HepG2 (cell line): Measurements from ENCODE around the gene PSMB10. TPM values are rescaled to one million over a fixed set of nuclear protein-coding genes. Genes with fewer than 3 reads are reported as not detected.

ENCODE experiments used
- ATF7-NPFF ChIP-seq: sonication (generic); formaldehyde crosslinking; IDR thresholded peaks from 2 replicates; pipeline ENCODE4 v1.8.1; 2023; ENCODE audit warnings: mild to moderate bottlenecking, low read depth, missing genetic modification reagents, moderate library complexity
- E2F1 ChIP-seq: sonication (generic); formaldehyde crosslinking; IDR thresholded peaks from 2 replicates; pipeline ENCODE4 v1.5.0; 2020; ENCODE audit warnings: missing genetic modification reagents
- RFXAP ChIP-seq: sonication (generic); formaldehyde crosslinking; IDR thresholded peaks from 2 replicates; pipeline ENCODE4 v1.4.0; 2020; ENCODE audit warnings: missing genetic modification reagents, borderline replicate concordance
- SETDB1 ChIP-seq: sonication (generic); formaldehyde crosslinking; IDR thresholded peaks from 2 replicates; pipeline ENCODE4 v1.5.1; 2020; ENCODE audit warnings: missing genetic modification reagents, mild to moderate bottlenecking, borderline replicate concordance
- SNAPC4 ChIP-seq: sonication (generic); formaldehyde crosslinking; IDR thresholded peaks from 2 replicates; pipeline ENCODE4 v1.4.0; 2020; ENCODE audit warnings: mild to moderate bottlenecking, missing genetic modification reagents
- STAT5B ChIP-seq: sonication (generic); formaldehyde crosslinking; IDR thresholded peaks from 2 replicates; pipeline ENCODE4 v1.4.0; 2020; ENCODE audit warnings: missing genetic modification reagents
- TEF ChIP-seq: sonication (generic); formaldehyde crosslinking; IDR thresholded peaks from 2 replicates; pipeline ENCODE4 v1.5.0; 2020; ENCODE audit warnings: missing genetic modification reagents
- ZBTB34 ChIP-seq: sonication (generic); formaldehyde crosslinking; IDR thresholded peaks from 2 replicates; pipeline ENCODE4 v1.8.0; 2022; ENCODE audit warnings: mild to moderate bottlenecking, missing genetic modification reagents
- ZBTB46 ChIP-seq: sonication (generic); formaldehyde crosslinking; IDR thresholded peaks from 2 replicates; pipeline ENCODE4 v1.4.0; 2020; ENCODE audit warnings: mild to moderate bottlenecking, missing genetic modification reagents, borderline replicate concordance
- ZBTB7A ChIP-seq: sonication (generic); formaldehyde crosslinking; IDR thresholded peaks from 2 replicates; pipeline ENCODE4 v1.8.0; 2022; ENCODE audit warnings: mild to moderate bottlenecking, missing genetic modification reagents
- ZNF136 ChIP-seq: sonication (generic); formaldehyde crosslinking; IDR thresholded peaks from 2 replicates; pipeline ENCODE4 v1.8.1; 2022; ENCODE audit warnings: low read depth, mild to moderate bottlenecking, moderate library complexity, missing genetic modification reagents
- ZNF251 ChIP-seq: sonication (generic); formaldehyde crosslinking; IDR thresholded peaks from 2 replicates; pipeline ENCODE4 v1.9.0; 2021; ENCODE audit warnings: mild to moderate bottlenecking, missing genetic modification reagents
- ZNF253 ChIP-seq: sonication (generic); formaldehyde crosslinking; IDR thresholded peaks from 2 replicates; pipeline ENCODE4 v1.8.0; 2022; ENCODE audit warnings: mild to moderate bottlenecking, missing genetic modification reagents, borderline replicate concordance
- ZNF460 ChIP-seq: sonication (generic); formaldehyde crosslinking; IDR thresholded peaks from 2 replicates; pipeline ENCODE4 v1.5.1; 2020; ENCODE audit warnings: missing genetic modification reagents, mild to moderate bottlenecking, borderline replicate concordance
- ZNF678 ChIP-seq: sonication (generic); formaldehyde crosslinking; IDR thresholded peaks from 2 replicates; pipeline ENCODE4 v1.4.0; 2020; ENCODE audit warnings: mild to moderate bottlenecking, missing genetic modification reagents
- ZNF7 ChIP-seq: IDR thresholded peaks from 2 replicates; pipeline ENCODE4 v1.6.1; 2016; ENCODE audit warnings: missing biosample characterization, missing genetic modification reagents
- ZNF749 ChIP-seq: sonication (generic); formaldehyde crosslinking; IDR thresholded peaks from 2 replicates; pipeline ENCODE4 v1.8.0; 2022; ENCODE audit warnings: mild to moderate bottlenecking, missing genetic modification reagents, moderate library complexity, borderline replicate concordance
- polyA plus RNA-seq, 8 experiments: library from polyadenylated mRNA; depleted of rRNA in 3 of 8; stranded (reverse) in 7 of 8; unstranded in 1 of 8; fragments of >200 nt; fragmentation: Illumina TruSeq in 4 of 8; extraction: Trizol in 4 of 8; gene quantifications; 2 replicates each; pipeline versions ENCODE4 v1.2.1 to v1.2.3, GENCODE V29; 2011 to 2016; ENCODE audit warnings: low read depth in 4 of 8, missing spikeins in 1 of 8, mixed read lengths in 1 of 8; ENCODE audit not compliant: insufficient read depth in 1 of 8
- total RNA-seq, 5 experiments: library from RNA; depleted of rRNA; stranded (reverse); fragments of >200 nt; fragmentation: Illumina TruSeq; extraction: Trizol; gene quantifications; 2 replicates each; pipeline ENCODE4 v1.2.3, GENCODE V29; 2016; ENCODE audit warnings: low read depth in 1 of 5

The PSMB10 gene
- total and polyA plus RNA-seq, 2 of the 13 experiments (the other 11 are each of a cell fraction or from before 2014, with no cell fraction given) = 12.7 to 65.9 TPM

- TF ChIP-seq RFXAP (CRISPR knock-in tag) (peak; percentile 82; the same call in 1 of the 2 replicates), ZNF136 (CRISPR knock-in tag) (peak; percentile 69), ATF7-NPFF (CRISPR knock-in tag) (peak; percentile 83), STAT5B (CRISPR knock-in tag) (peak; percentile 55; the same call in 1 of the 2 replicates), TEF (CRISPR knock-in tag) (0 out of 2 replicates have a peak, but pooled peaks have one; percentile 66), SETDB1 (CRISPR knock-in tag) (no peak), ZNF7 (CRISPR knock-in tag) (no peak), ZNF251 (CRISPR knock-in tag) (peak; percentile 94), ZBTB34 (peak; percentile 59; the same call in 1 of the 2 replicates), E2F1 (CRISPR knock-in tag) (peak; percentile 79), SNAPC4 (no peak), ZBTB46 (CRISPR knock-in tag) (peak; percentile 94; the same call in 1 of the 2 replicates), ZNF253 (CRISPR knock-in tag) (peak; percentile 13; the same call in 1 of the 2 replicates), ZNF678 (peak; percentile 93; the same call in 1 of the 2 replicates), ZBTB7A (CRISPR knock-in tag) (0 out of 2 replicates have a peak, but pooled peaks have one; percentile 64), ZNF460 (CRISPR knock-in tag) (no peak), ZNF749 (CRISPR knock-in tag) (peak; percentile 67; the same call in 1 of the 2 replicates)
These were observed 1.1 kb downstream of the PSMB10 start (continued) for GRCh38 chr16:67935402-67936123.
